Endothelial cell of umbilical vein (primary cell): ENCODE data around the gene NXN. TPM values are rescaled to one million over a fixed set of nuclear protein-coding genes. Genes with fewer than 3 reads are reported as not detected.

ENCODE experiments used
- BruUV-seq: library from RNA; stranded (reverse); fragments of 400-500 nt; replicated peaks from 2 replicates; lab custom pipeline; 2021; lab: Mats Ljungman, UMichigan
- CTCF ChIA-PET: fragments of 300-600, 350-600 bp; sonication (Branson Sonifier 250); formaldehyde crosslinking; loops from one replicate; lab custom pipeline; 2021; ENCODE audit warnings: antibody characterized with exemption, inconsistent platforms; lab: Charles Lee
- POLR2A ChIA-PET: fragments of 300-600, 350-600 bp; sonication (Branson Sonifier 250); formaldehyde crosslinking; loops from one replicate; lab custom pipeline; 2021; ENCODE audit warnings: antibody characterized with exemption, inconsistent platforms; lab: Charles Lee
- DNase-seq: peaks from one replicate; pipeline ENCODE4 v3.0.0-alpha.2; 2011; ENCODE audit warnings: low read depth, low spot score
- FAIRE-seq: peaks from 2 replicates; lab custom pipeline; 2011; peaks lifted over from hg19 to GRCh38; lab: Jason Lieb, UNC
- H2AFZ ChIP-seq: 2 replicates; pipeline ENCODE4 v1.6.0; 2012; ENCODE audit warnings: low read depth, low read length, control low read depth, inconsistent platforms
- H3K27ac ChIP-seq: 2 replicates; pipeline ENCODE4 v1.5.1; 2011; ENCODE audit warnings: low read depth, mild to moderate bottlenecking, control low read depth, low read length, moderate library complexity; ENCODE audit not compliant: insufficient read depth
- H3K27me3 ChIP-seq, 2 experiments: 2 replicates each; pipeline versions ENCODE4 v1.6.0 to v1.6.1; 2011; ENCODE audit warnings: low read length in 2 of 2, mixed read lengths in 1 of 2; ENCODE audit not compliant: control insufficient read depth in 2 of 2, insufficient read depth in 2 of 2
- H3K36me3 ChIP-seq, 2 experiments: 2 replicates in 1 of 2; 3 replicates in 1 of 2; pipeline ENCODE4 v1.5.1; 2011; ENCODE audit warnings: low read length in 2 of 2, mild to moderate bottlenecking in 1 of 2, moderate library complexity in 1 of 2; ENCODE audit not compliant: control insufficient read depth in 2 of 2, insufficient read depth in 2 of 2; ENCODE audit errors: extremely low read depth in 1 of 2
- H3K4me1 ChIP-seq: 3 replicates; pipeline ENCODE4 v1.5.1; 2011; ENCODE audit warnings: mild to moderate bottlenecking, low read length; ENCODE audit not compliant: control insufficient read depth, insufficient read depth; ENCODE audit errors: extremely low read depth
- H3K4me2 ChIP-seq: 2 replicates; pipeline ENCODE4 v1.6.1; 2011; ENCODE audit warnings: low read length, control low read depth, mixed read lengths; ENCODE audit not compliant: insufficient read depth
- H3K4me3 ChIP-seq, 3 experiments: fragments of 200-600 bp in 1 of 3; sonication (generic), shearing (Covaris generic) in 1 of 3; replicated peaks in 1 of 3; 2 replicates each; pipeline ENCODE4 v1.5.1; 2011 to 2016; ENCODE audit warnings: control low read depth in 3 of 3, low read length in 3 of 3, mild to moderate bottlenecking in 2 of 3, inconsistent platforms in 1 of 3, low read depth in 1 of 3, moderate library complexity in 1 of 3; ENCODE audit not compliant: insufficient read depth in 1 of 3
- H3K79me2 ChIP-seq: 2 replicates; pipeline ENCODE4 v1.6.0; 2012; ENCODE audit warnings: low read length, inconsistent platforms; ENCODE audit not compliant: control insufficient read depth, insufficient read depth
- H3K9ac ChIP-seq: replicated peaks from 2 replicates; pipeline ENCODE3; 2011; ENCODE audit warnings: low read length, control low read depth; ENCODE audit not compliant: insufficient read depth; ENCODE audit errors: extremely low read depth
- H3K9me1 ChIP-seq: replicated peaks from 3 replicates; pipeline ENCODE4 v1.6.0; 2011; ENCODE audit warnings: mild to moderate bottlenecking, low read length; ENCODE audit not compliant: control insufficient read depth, insufficient read depth; ENCODE audit errors: extremely low read depth
- H3K9me3 ChIP-seq: replicated peaks from 2 replicates; pipeline ENCODE4 v1.5.1; 2012; ENCODE audit warnings: low read length, inconsistent platforms; ENCODE audit not compliant: control insufficient read depth, insufficient read depth
- H4K20me1 ChIP-seq: replicated peaks from 2 replicates; pipeline ENCODE3; 2011; ENCODE audit warnings: mild to moderate bottlenecking, low read length; ENCODE audit not compliant: control insufficient read depth, insufficient read depth; ENCODE audit errors: extremely low read depth
- CTCF ChIP-seq, 2 donors: IDR thresholded peaks; 1 replicate in 1 of 2; 2 replicates in 1 of 2; pipeline ENCODE4 v1.5.1; 2011; ENCODE audit warnings: low read length in 2 of 2, mild to moderate bottlenecking in 2 of 2, moderate library complexity in 2 of 2, control low read depth in 1 of 2, inconsistent platforms in 1 of 2, low read depth in 1 of 2; ENCODE audit not compliant: insufficient read depth in 1 of 2; ENCODE audit errors: extremely low read depth in 1 of 2
- EZH2 ChIP-seq: IDR thresholded peaks from 2 replicates; pipeline ENCODE4 v1.6.1; 2012; ENCODE audit warnings: borderline replicate concordance, low read depth, mild to moderate bottlenecking, moderate library complexity, low read length, inconsistent platforms; ENCODE audit not compliant: severe bottlenecking
- FOS ChIP-seq: IDR thresholded peaks from 2 replicates; pipeline ENCODE4 v1.6.1; 2011; ENCODE audit warnings: mild to moderate bottlenecking, low read length, moderate library complexity, borderline replicate concordance; ENCODE audit not compliant: insufficient read depth
- GATA2 ChIP-seq: IDR thresholded peaks from 2 replicates; pipeline ENCODE4 v1.7.0; 2011; ENCODE audit warnings: low read depth, mild to moderate bottlenecking, moderate library complexity, mixed read lengths, low read length; ENCODE audit not compliant: insufficient read length, insufficient read depth
- JUN ChIP-seq: IDR thresholded peaks from 2 replicates; pipeline ENCODE4 v1.6.1; 2011; ENCODE audit warnings: borderline replicate concordance, low read depth; ENCODE audit not compliant: insufficient read length, insufficient read depth
- MAX ChIP-seq: IDR thresholded peaks from 2 replicates; pipeline ENCODE4 v1.6.1; 2011; ENCODE audit not compliant: insufficient read depth, insufficient read length
- MYC ChIP-seq: IDR thresholded peaks from one replicate; pipeline ENCODE4 v1.6.1; 2011; ENCODE audit warnings: mild to moderate bottlenecking, low read depth, low read length
- POLR2A ChIP-seq: IDR thresholded peaks from 2 replicates; pipeline ENCODE4 v1.6.1; 2012; ENCODE audit warnings: low read depth, mild to moderate bottlenecking, control low read depth, low read length
- POLR2AphosphoS5 ChIP-seq: IDR thresholded peaks from 2 replicates; pipeline ENCODE4 v1.6.1; 2012; ENCODE audit warnings: low read depth, mild to moderate bottlenecking, control low read depth, low read length, moderate library complexity; ENCODE audit not compliant: insufficient read depth
- dilution Hi-C: fragments of 300-500 bp; cut with MboI; formaldehyde crosslinking; loops from one replicate; pipeline ENCODE4 v1.15.0; 2019; ENCODE audit warnings: low sequenced_read_pairs; ENCODE audit not compliant: extremely low pct_ligation_motif_present
- intact Hi-C: fragments of 100-400 bp; cut with micrococcal nuclease; formaldehyde crosslinking; loops from one replicate; pipeline ENCODE4 v1.10.0; 2022
- polyA plus RNA-seq, 4 experiments: library from polyadenylated mRNA; depleted of rRNA in 3 of 4; stranded (reverse) in 3 of 4; unstranded in 1 of 4; fragments of >200 nt; gene quantifications; 2 replicates each; pipeline versions ENCODE4 v1.2.1 to v1.2.3, GENCODE V29; 2011 to 2012; ENCODE audit warnings: missing spikeins in 1 of 4
- total RNA-seq: library from RNA; stranded (reverse); gene quantifications from 2 replicates; pipeline ENCODE4 v1.2.3, GENCODE V29; 2021

The NXN gene
- total and polyA plus RNA-seq, 2 donors (not counting 3 experiments of a cell fraction or from before 2014, with no cell fraction given) = 69.5 to 77.3 TPM

- H3K9me3 ChIP-seq = no peaks in the 10 kb centered on the region
- intact Hi-C loops = no loop called here
- peaks cover 0 to 3% of the 10 kb centered on the region in 2 experiments for H3K36me3 ChIP-seq
- peaks cover 5% of the 10 kb centered on the region for H3K4me1 ChIP-seq
- TF ChIP-seq GATA2 (no peak), CTCF (IDR thresholded peaks at IDR 0.05; ENCODE audit: extremely low read depth in 1 of 2, insufficient read depth in 1 of 2, low read depth in 1 of 2, low read length in 2 of 2) (no peak), POLR2A (no peak), MYC (no peak), MAX (no peak), EZH2 (no peak), JUN (no peak), POLR2AphosphoS5 (no peak), FOS (no peak)
- ChIA-PET CTCF (interaction anchor here (1.7 kb wide), 1 partner anchor 80 kb away, joined by 5 read pairs; no protein-coding TSS in a partner anchor), POLR2A (no interaction called here)
- H3K27ac ChIP-seq = no peak overlapping the region
- dilution Hi-C loops = no loop called here
- peaks cover 4% of the 10 kb centered on the region for H3K79me2 ChIP-seq
- DNase-seq = no peak
- H3K4me3 ChIP-seq = no peak overlapping the region
- BruUV-seq = no TSS peak
- no peaks in the 10 kb centered on the region for H3K27me3 ChIP-seq
- H4K20me1 ChIP-seq = no peaks in the 10 kb centered on the region
- no peak overlapping the region for H3K9ac ChIP-seq
- no peak for FAIRE-seq
- no peak overlapping the region for H2AFZ ChIP-seq
- no peak overlapping the region for H3K4me2 ChIP-seq
- H3K9me1 ChIP-seq = no peaks in the 10 kb centered on the region
These were observed 20.7 kb downstream of the NXN start for GRCh38 chr17:958712-959451.
